Nucleus accumbens (tissue), 56 donors: Measurements from ENCODE around the gene RXFP3.

ENCODE experiments used
- DNase-seq, 56 donors: peaks; one replicate each; lab custom pipeline; 2025; lab: John Stamatoyannopoulos, UW

Gene RXFP3

DNA sequence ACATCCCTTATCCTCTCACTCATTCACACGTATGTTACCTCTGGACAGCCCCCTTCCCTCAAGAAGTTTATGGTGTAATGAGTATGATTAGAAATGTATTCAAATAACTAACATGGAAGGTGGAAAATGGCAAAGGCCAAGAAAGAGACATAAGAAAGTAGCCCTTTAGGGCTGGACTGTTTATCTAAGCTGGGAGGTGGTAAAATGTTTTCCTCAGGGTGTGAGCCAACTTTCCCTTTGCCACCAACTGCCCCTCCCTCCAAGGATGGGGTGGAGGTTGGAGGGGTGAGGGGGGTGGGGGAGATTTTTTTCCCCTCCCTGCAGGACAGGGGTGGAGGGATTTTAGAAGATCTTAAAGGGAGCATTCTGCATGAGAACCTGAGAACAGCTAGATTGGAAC lies 40.1 kb downstream of the RXFP3 start:
- DNase-seq = no peak

DNA sequence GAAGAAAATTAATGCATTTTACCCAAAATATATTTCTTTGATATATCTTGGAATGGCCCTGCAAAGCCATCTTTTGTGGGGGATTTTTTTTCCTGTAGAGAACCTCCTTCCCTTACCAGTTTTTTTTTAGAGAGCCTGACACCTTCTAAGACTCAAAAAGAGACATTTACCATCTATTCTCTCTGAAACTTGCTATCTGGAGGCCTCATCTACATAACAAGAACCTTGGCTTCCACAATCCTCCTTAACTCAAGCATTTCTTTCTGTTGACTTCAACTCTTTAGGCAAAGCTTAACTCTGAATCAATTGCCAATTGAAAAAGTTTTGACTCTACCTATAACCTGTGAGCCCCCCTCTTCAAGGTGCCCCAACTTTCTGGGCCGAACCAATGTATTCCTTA lies 42.1 kb downstream of the RXFP3 start:
- DNase-seq = no peak

DNA sequence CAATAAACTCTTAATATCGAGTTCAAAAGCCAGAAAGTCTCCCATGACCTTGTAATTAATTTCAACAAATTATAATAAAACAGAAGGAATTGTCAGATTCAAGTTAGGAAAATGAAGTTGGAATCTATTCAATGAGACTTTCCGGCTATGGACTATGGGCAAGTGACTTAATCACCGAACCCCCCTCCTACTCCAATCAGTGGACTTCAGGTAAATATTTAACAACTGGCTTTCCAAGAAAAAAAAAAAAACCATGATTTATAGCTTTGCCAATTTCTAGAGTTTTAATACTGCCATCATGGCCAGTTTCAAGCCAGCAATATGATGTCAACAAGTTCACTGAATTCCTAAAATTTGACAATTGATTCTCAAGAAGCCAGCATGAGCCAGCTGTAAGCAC lies 43.8 kb downstream of the RXFP3 start:
- DNase-seq = no peak

DNA sequence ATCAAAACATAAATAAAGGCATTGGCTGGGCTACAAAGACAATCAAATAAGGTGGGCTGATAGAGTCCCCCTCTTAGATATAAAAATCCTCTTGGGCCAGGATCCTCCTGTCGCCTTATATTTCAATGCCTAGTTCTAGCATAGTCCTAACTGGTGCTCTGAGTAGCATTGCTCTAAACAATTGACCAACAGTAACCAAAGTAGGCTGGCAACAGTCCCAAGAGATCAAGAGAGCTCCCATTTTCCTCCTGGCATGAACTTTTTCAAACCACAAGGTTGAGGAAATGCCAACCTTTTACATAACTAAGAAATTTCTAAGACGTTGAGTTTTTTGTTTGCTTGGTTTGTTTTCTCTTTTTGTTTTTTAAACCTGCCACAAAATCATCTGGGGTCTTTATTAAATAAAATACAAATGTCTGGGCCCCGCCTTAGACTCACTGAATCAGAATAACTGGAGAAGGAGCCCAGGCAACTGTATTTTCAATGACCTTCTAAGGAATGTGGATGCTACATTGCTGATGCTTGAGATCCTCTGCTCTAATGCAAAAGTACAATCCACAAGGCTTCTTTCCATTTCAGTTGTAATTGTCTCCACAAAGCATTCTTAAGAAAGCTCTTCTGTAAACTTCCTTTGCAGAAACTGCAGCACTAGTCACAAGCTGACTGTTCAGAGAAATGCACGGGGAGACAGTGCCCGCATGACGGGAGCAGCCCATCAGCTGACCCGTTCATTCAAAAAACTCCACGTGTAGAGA lies 45.4 kb downstream of the RXFP3 start:
- DNase-seq = no peak

DNA sequence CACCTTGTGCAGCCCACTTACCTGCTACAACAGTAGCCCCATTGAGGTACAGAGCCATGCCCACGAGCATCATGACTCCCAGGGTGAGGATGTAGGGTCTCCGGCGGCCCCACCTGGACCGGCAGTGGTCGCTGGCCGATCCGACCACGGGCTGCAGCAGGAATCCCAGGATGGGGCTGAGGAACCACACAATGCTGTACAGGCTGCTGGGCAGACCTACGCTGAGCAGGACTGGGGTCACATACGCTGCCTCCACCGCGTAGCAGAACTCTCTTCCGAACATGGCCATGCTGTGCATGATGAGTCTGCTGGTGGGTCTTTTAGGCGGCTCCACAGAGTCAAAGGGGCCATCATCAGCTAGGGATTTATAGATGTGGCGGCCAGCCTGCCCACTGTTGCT lies 48.0 kb downstream of the RXFP3 start:
- no peak for DNase-seq

DNA sequence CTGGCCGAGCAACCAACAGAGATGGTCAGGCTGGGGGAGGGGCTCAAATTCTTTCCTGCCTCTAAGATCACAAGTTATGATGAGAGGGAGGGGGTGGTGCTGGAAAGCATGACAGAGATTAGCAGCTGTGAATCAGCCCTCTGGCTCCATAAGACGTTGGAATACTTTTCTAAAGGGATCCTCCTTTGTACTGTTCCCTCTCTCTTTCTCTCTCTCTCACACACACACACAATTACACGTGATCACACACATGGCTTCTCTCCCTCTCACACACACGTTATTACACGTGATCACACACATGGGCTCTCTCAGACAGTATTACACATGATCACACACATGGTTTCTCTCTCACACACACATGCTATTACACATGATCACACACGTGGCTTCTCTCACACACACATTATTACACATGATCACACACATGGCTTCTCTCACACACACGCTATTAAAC lies 48.5 kb downstream of the RXFP3 start, which contains the start of gene SLC45A2:
Gene SLC45A2 (minus strand): TSS at position 23 of the 454 bp plus-strand sequence. CDS start 110 bp downstream, outside the sequence.
- DNase-seq = no peak

DNA sequence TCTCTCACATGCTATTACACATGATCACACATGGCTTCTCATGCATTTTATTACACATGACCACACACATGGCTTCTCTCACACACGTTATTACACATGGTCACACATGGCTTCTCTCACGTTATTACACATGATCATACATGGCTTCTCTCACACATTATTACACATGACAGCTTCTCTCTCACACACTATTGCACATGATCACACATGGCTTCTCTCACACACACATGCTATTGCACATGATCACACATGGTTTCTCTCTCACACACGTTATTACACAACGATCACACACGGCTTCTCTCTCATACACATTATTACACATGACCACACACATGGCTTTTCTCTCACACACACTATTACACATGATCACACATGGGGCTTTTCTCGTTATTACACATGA lies 49.3 kb downstream of the RXFP3 start:
- DNase-seq = no peak
